GM10847 (cell line): ENCODE results near the gene RALB.

Source experiments
- POLR2A ChIP-seq: IDR thresholded peaks from 2 replicates; pipeline ENCODE4 v1.6.1; 2011; ENCODE audit not compliant: insufficient read length; ENCODE audit errors: extremely low read depth

RALB gene

GRCh38 chr2:120221616-120222015 is 31.0 kb upstream of the RALB start:
- TF ChIP-seq POLR2A: no peak

- no peak for TF ChIP-seq POLR2A
Measured at GRCh38 chr2:120222186-120223033, 30.2 kb upstream of the RALB start.

GRCh38 chr2:120223034-120223912 is 29.4 kb upstream of the RALB start, which contains the start of gene TMEM185B:
TMEM185B (minus strand) TSS chr2:120223400; CDS start chr2:120222976, 424 bp downstream.
- peak; percentile 67 for TF ChIP-seq POLR2A

GRCh38 chr2:120224256-120224655 is 28.4 kb upstream of the RALB start:
- no peak for TF ChIP-seq POLR2A

GRCh38 chr2:120224735-120225548 is 27.7 kb upstream of the RALB start:
- TF ChIP-seq POLR2A: no peak

- TF ChIP-seq POLR2A: no peak
Measured at GRCh38 chr2:120225549-120226065, 27.0 kb upstream of the RALB start.

- TF ChIP-seq POLR2A: no peak
Measured at GRCh38 chr2:120226316-120226715, 26.3 kb upstream of the RALB start.

- TF ChIP-seq POLR2A: no peak
Measured at GRCh38 chr2:120227111-120227991, 25.3 kb upstream of the RALB start.

- no peak for TF ChIP-seq POLR2A
Measured at GRCh38 chr2:120228503-120228902, 24.1 kb upstream of the RALB start.

GRCh38 chr2:120229341-120229740 is 23.3 kb upstream of the RALB start:
- TF ChIP-seq POLR2A: no peak

- no peak for TF ChIP-seq POLR2A
Measured at GRCh38 chr2:120230515-120231471, 21.9 kb upstream of the RALB start.

- no peak for TF ChIP-seq POLR2A
Measured at GRCh38 chr2:120231564-120231973, 21.1 kb upstream of the RALB start.
